Kidney (tissue), 14 donors: ENCODE measurements around the gene SUV39H2. TPM values are rescaled to one million over a fixed set of nuclear protein-coding genes. Genes with fewer than 3 reads are reported as not detected.

Experiments
- DNase-seq, 5 donors: peaks; one replicate each; pipeline ENCODE4 v3.0.0-alpha.2; 2013 to 2020
- FAIRE-seq: peaks from 2 replicates; lab custom pipeline; 2012; peaks lifted over from hg19 to GRCh38; lab: Jason Lieb, UNC
- H3K27ac ChIP-seq, 2 donors: one replicate each; pipeline ENCODE4 v1.7.0; 2013; ENCODE audit warnings: low read depth in 2 of 2, low read length in 2 of 2, inconsistent platforms in 1 of 2
- H3K27me3 ChIP-seq: one replicate; pipeline ENCODE4 v1.7.1; 2013; ENCODE audit warnings: low read length, inconsistent platforms; ENCODE audit not compliant: control insufficient read depth, insufficient read depth
- H3K36me3 ChIP-seq, 3 donors: one replicate each; pipeline versions ENCODE4 v1.7.0 to v1.7.1; 2013; ENCODE audit warnings: low read length in 3 of 3, control low read depth in 1 of 3, inconsistent platforms in 1 of 3; ENCODE audit not compliant: insufficient read depth in 3 of 3, control insufficient read depth in 2 of 3
- H3K4me1 ChIP-seq, 3 donors: one replicate each; pipeline versions ENCODE4 v1.7.0 to v1.7.1; 2013; ENCODE audit warnings: low read length in 3 of 3, inconsistent platforms in 1 of 3, low read depth in 1 of 3; ENCODE audit not compliant: control insufficient read depth in 2 of 3, insufficient read depth in 2 of 3
- H3K4me3 ChIP-seq, 3 donors: one replicate each; pipeline versions ENCODE4 v1.7.0 to v1.8.1; 2013; ENCODE audit warnings: low read length in 3 of 3, control low read depth in 1 of 3, inconsistent platforms in 1 of 3
- H3K9ac ChIP-seq, 3 donors: one replicate each; pipeline versions ENCODE4 v1.7.0 to v1.7.1; 2013; ENCODE audit warnings: low read length in 3 of 3, control low read depth in 1 of 3, inconsistent platforms in 1 of 3
- H3K9me3 ChIP-seq, 3 donors: one replicate each; pipeline versions ENCODE4 v1.7.0 to v1.7.1; 2013; ENCODE audit warnings: low read length in 3 of 3, control low read depth in 1 of 3, inconsistent platforms in 1 of 3; ENCODE audit not compliant: control insufficient read depth in 2 of 3, insufficient read depth in 1 of 3
- CTCF ChIP-seq: IDR thresholded peaks from 3 replicates; pipeline ENCODE4 v1.5.1; 2012; ENCODE audit warnings: mild to moderate bottlenecking, moderate library complexity, borderline replicate concordance; ENCODE audit not compliant: insufficient read depth; ENCODE audit errors: extremely low read depth
- intact Hi-C: fragments of 100-400 bp; cut with DNase I; formaldehyde crosslinking; loops from one replicate; pipeline ENCODE4 v1.11.1; 2022
- polyA plus RNA-seq: library from polyadenylated mRNA; stranded (reverse); fragments of 350-450 nt; fragmentation: Illumina TruSeq; extraction: RNeasy Lipid Tissue Mini Kit (QIAGEN cat#74804); gene quantifications from one replicate; pipeline ENCODE4 v1.2.3, GENCODE V29; 2014; ENCODE audit warnings: low read depth, low replicate concordance; ENCODE audit not compliant: insufficient read depth
- total RNA-seq: library from RNA; stranded (reverse); fragmentation: NEBNext Ultra II Directional; extraction: Animal tissue kit (Norgen Biotek cat#: 25700); gene quantifications from one replicate; pipeline ENCODE4 v1.2.1, GENCODE V29; 2021
- donor health status: control.
- donor health status: control.
- donor health status: control.
- donor health status: control.
- donor health status: control.
- donor health status: DM: yes; HTN: yes; CAD: no.
- donor health status: Normal renal cell carcinoma (clear cell type).

SUV39H2 gene
- total and polyA plus RNA-seq, 2 donors from 2014 or later = 3.8 to 5.1 TPM

- no peak for FAIRE-seq
Observed at GRCh38 chr10:14917827-14918226, 39.2 kb downstream of the SUV39H2 start.

GRCh38 chr10:14918964-14919363, 40.3 kb downstream of the SUV39H2 start:
- Histone ChIP-seq H3K4me1 (no peaks in the 10 kb centered on the region), H3K27ac (no peak overlapping the region), H3K9ac (no peak overlapping the region), H3K27me3 (no peaks in the 10 kb centered on the region), H3K9me3 (peaks cover 3 to 23% (median 7%) of the 10 kb centered on the region in 3 donors), H3K4me3 (no peak overlapping the region), H3K36me3 (peaks cover 15 to 36% (median 27%) of the 10 kb centered on the region in 3 donors)
- intact Hi-C loops = no loop called here
- no peak for FAIRE-seq
- DNase-seq = no peak
- no peak for TF ChIP-seq CTCF

More at GRCh38 chr10:14917827-14918226, 39.2 kb downstream of the SUV39H2 start:
- Histone ChIP-seq H3K4me1 (no peaks in the 10 kb centered on the region), H3K9ac (no peak overlapping the region), H3K9me3 (peaks cover 3 to 23% (median 7%) of the 10 kb centered on the region in 3 donors), H3K27ac (no peak overlapping the region), H3K36me3 (peaks cover 15 to 36% (median 23%) of the 10 kb centered on the region in 3 donors), H3K4me3 (no peak overlapping the region), H3K27me3 (no peaks in the 10 kb centered on the region)
- no peak for DNase-seq
- intact Hi-C loops = no loop called here
- TF ChIP-seq CTCF = no peak

GRCh38 chr10:14924013-14924412, 45.3 kb downstream of the SUV39H2 start:
- TF ChIP-seq CTCF = no peak
- FAIRE-seq (no peak), DNase-seq (no peak)
- Histone ChIP-seq H3K36me3 (peaks cover 9 to 24% (median 14%) of the 10 kb centered on the region in 3 donors), H3K4me1 (no peaks in the 10 kb centered on the region), H3K27ac (no peak overlapping the region), H3K27me3 (no peaks in the 10 kb centered on the region), H3K9ac (no peak overlapping the region), H3K9me3 (no peaks in the 10 kb centered on the region), H3K4me3 (no peak overlapping the region)
- intact Hi-C loops = no loop called here

DNA sequence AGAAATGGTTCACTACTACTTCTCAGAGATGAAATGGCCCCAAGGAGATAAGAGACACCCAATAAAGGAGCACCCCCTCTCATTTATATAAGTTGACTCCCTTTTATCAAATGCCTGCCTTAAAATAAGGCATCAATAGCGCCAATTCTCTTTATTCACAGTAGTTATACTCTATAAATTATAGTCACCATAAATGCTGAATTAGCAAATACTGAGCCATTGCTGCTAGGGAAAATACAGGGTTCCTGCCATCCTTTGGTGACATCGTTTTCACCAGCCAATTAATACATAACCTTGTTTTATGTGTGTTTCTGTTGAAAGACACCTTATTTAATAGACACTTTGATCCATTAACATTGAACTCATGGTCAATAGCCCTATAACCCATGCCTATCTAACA, 46.6 kb downstream of the SUV39H2 start:
- Histone ChIP-seq H3K9me3 (no peaks in the 10 kb centered on the region), H3K4me1 (no peaks in the 10 kb centered on the region), H3K27me3 (no peaks in the 10 kb centered on the region), H3K27ac (no peak overlapping the region), H3K4me3 (no peak overlapping the region), H3K36me3 (peaks cover 7 to 18% (median 8%) of the 10 kb centered on the region in 3 donors), H3K9ac (no peak overlapping the region)
- no peak for TF ChIP-seq CTCF
- no peak for FAIRE-seq
- DNase-seq = no peak
- intact Hi-C loops = no loop called here
